Measurements from ENCODE around the gene MSI2. TPM values are rescaled to one million over a fixed set of nuclear protein-coding genes. Genes with fewer than 3 reads are reported as not detected.

The MSI2 gene
- total and polyA plus RNA-seq, 2 donors (not counting 3 experiments of a cell fraction or from before 2014, with no cell fraction given), result 20.9 to 59.3 TPM

- H3K9me3 ChIP-seq (replicated peaks; ENCODE audit: control insufficient read depth, insufficient read depth, low read length), result no peaks in the 10 kb centered on the region
- H3K27ac ChIP-seq (ENCODE audit: insufficient read depth, low read depth, low read length), result no peak overlapping the region
- H4K20me1 ChIP-seq (replicated peaks; ENCODE audit: control insufficient read depth, extremely low read depth, insufficient read depth, low read length), result peaks cover 2% of the 10 kb centered on the region
- CTCF ChIA-PET, result interaction anchor here (0.6 to 3.1 kb wide), 3 partner anchors 95 to 334 kb away, joined by 5 to 17 read pairs (median 9); no protein-coding TSS in a partner anchor
- no peaks in the 10 kb centered on the region for H3K36me3 ChIP-seq (ENCODE audit: control insufficient read depth in 2 of 2, extremely low read depth in 1 of 2, insufficient read depth in 2 of 2, low read length in 2 of 2)
- BruUV-seq (replicated peaks), result no TSS peak
- no peaks in the 10 kb centered on the region for H3K4me1 ChIP-seq (ENCODE audit: control insufficient read depth, extremely low read depth, insufficient read depth, low read length)
- H2AFZ ChIP-seq (ENCODE audit: low read depth, low read length), result no peak overlapping the region
- no peak overlapping the region for H3K4me2 ChIP-seq (ENCODE audit: insufficient read depth, low read length)
- no peaks in the 10 kb centered on the region for H3K9me1 ChIP-seq (replicated peaks; ENCODE audit: control insufficient read depth, extremely low read depth, insufficient read depth, low read length)
- dilution Hi-C loops (cut with MboI; ENCODE audit: extremely low pct_ligation_motif_present, low sequenced_read_pairs) (no loop called here), intact Hi-C loops (cut with micrococcal nuclease) (no loop called here)
- H3K4me3 ChIP-seq (replicated peaks in 1 of 3; ENCODE audit: insufficient read depth in 1 of 3, low read depth in 1 of 3, low read length in 3 of 3), result no peak overlapping the region
- FAIRE-seq (no peak), DNase-seq (ENCODE audit: low read depth, low spot score) (no peak)
- H3K79me2 ChIP-seq (ENCODE audit: control insufficient read depth, insufficient read depth, low read length), result no peaks in the 10 kb centered on the region
- POLR2A ChIA-PET, result no interaction called here
- no peak for TF ChIP-seq FOS (IDR thresholded peaks at IDR 0.05; ENCODE audit: borderline replicate concordance, insufficient read depth, low read length)
- no peak for TF ChIP-seq POLR2AphosphoS5 (IDR thresholded peaks at IDR 0.05; ENCODE audit: insufficient read depth, low read depth, low read length)
- no peak for TF ChIP-seq JUN (IDR thresholded peaks at IDR 0.05; ENCODE audit: borderline replicate concordance, insufficient read depth, insufficient read length, low read depth)
- TF ChIP-seq GATA2 (IDR thresholded peaks at IDR 0.05; ENCODE audit: insufficient read depth, insufficient read length, low read depth, low read length), result no peak
- TF ChIP-seq CTCF (IDR thresholded peaks at IDR 0.05; ENCODE audit: extremely low read depth in 1 of 2, insufficient read depth in 1 of 2, low read depth in 1 of 2, low read length in 2 of 2), result no peak
- no peak for TF ChIP-seq MAX (IDR thresholded peaks at IDR 0.05; ENCODE audit: insufficient read depth, insufficient read length)
- TF ChIP-seq POLR2A (IDR thresholded peaks at IDR 0.05; ENCODE audit: low read depth, low read length), result no peak
- TF ChIP-seq MYC (IDR thresholded peaks at IDR 0.05; ENCODE audit: low read depth, low read length), result no peak
- no peak for TF ChIP-seq EZH2 (IDR thresholded peaks at IDR 0.05; ENCODE audit: borderline replicate concordance, low read depth, low read length, severe bottlenecking)
- no peaks in the 10 kb centered on the region for H3K27me3 ChIP-seq (ENCODE audit: control insufficient read depth in 2 of 2, insufficient read depth in 2 of 2, low read length in 2 of 2)
- no peak overlapping the region for H3K9ac ChIP-seq (replicated peaks; ENCODE audit: extremely low read depth, insufficient read depth, low read length)
Observed at GRCh38 chr17:57576744-57577143, 320.4 kb downstream of the MSI2 start.

Measured in endothelial cell of umbilical vein (primary cell).